ENCODE results near the gene ZNF25.

DNA sequence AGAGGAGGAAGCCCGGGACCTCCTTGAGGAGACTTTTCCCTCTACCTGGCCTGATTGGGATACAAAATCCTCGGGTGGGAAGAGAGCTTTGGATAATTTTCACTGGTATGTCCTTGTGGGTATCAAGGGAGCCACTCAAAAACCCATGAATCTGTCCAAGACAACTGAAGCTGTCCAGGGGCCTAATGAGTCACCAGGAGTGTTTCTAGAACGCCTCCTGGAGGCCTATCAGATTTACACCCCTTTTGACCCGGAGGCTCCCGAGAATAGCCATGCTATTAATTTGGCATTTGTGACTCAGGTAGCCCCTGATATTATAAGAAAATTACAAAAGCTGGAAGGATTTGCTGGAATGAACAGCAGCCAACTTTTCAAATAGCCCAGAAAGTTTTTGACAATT, 38.6 kb downstream of the ZNF25 start:
- TF ChIP-seq, protein P1, sequence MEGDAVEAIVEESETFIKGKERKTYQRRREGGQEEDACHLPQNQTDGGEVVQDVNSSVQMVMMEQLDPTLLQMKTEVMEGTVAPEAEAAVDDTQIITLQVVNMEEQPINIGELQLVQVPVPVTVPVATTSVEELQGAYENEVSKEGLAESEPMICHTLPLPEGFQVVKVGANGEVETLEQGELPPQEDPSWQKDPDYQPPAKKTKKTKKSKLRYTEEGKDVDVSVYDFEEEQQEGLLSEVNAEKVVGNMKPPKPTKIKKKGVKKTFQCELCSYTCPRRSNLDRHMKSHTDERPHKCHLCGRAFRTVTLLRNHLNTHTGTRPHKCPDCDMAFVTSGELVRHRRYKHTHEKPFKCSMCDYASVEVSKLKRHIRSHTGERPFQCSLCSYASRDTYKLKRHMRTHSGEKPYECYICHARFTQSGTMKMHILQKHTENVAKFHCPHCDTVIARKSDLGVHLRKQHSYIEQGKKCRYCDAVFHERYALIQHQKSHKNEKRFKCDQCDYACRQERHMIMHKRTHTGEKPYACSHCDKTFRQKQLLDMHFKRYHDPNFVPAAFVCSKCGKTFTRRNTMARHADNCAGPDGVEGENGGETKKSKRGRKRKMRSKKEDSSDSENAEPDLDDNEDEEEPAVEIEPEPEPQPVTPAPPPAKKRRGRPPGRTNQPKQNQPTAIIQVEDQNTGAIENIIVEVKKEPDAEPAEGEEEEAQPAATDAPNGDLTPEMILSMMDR (conservative IDR thresholded peaks at IDR 0.05): no peak; the same call in 1 of the 2 replicates
- TF ChIP-seq ZFX (IDR thresholded peaks at IDR 0.05): no peak

Measured in C4-2B (cell line).